GF-D8 (cell line): Measurements from ENCODE around the gene USP37.

Experiments
- DNase-seq: peaks from one replicate; lab custom pipeline; 2025; lab: John Stamatoyannopoulos, UW

The USP37 gene

DNA sequence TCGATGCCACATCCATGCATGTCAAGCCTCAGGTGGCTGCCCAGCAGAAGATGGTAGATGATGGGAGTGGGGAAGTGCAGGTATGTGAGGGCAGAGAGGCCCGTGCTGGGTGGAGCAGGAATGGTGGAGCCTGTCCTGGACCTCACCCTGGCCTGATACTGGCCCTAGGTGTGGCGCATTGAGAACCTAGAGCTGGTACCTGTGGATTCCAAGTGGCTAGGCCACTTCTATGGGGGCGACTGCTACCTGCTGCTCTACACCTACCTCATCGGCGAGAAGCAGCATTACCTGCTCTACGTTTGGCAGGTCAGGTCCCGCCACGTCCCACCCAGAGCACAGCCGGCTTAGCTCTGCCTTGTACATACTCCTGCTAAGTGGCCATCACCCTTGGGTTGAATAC lies 136.3 kb downstream of the USP37 start:
- no peak for DNase-seq

- DNase-seq = no peak
Measured at GRCh38 chr2:218430721-218431120, 137.4 kb downstream of the USP37 start.

DNA sequence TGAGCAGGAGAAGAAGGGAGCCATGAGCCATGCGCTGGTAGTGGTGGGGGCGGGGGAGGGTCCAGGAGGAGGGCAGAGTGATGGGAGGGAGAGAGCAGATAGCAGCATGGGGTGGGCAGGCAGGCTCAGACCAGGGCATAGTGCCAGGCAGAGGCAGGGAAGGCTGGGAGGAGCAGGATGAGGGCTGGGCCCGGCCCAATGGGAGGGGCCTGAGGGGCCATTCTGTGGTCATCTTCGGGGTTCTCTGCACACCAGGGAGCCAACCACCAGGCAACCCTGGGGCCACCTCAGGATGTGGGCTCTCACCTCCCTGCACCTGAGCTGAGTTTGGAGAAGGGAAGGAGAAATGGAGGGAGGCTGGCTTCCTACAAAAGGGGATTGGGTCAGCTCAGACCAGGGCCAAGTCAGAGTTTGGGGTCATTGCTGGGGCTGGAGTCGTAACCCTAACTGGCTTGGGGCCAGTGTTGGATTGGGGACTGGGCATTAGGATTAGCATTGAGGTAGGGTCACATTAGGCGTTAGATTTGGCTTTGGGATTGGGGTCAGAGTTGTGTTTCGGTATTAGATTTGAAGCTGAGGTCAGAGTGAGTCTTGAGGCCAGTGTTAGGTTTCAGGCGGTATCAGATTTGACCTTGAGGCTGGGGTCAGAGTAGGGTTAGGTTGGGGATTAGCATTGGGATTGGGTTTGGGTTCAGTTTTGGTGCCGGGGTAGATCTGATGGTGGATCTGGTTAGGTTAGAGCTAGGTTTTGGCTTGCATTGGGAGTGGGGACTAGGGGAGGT lies 138.0 kb downstream of the USP37 start:
- no peak for DNase-seq

DNA sequence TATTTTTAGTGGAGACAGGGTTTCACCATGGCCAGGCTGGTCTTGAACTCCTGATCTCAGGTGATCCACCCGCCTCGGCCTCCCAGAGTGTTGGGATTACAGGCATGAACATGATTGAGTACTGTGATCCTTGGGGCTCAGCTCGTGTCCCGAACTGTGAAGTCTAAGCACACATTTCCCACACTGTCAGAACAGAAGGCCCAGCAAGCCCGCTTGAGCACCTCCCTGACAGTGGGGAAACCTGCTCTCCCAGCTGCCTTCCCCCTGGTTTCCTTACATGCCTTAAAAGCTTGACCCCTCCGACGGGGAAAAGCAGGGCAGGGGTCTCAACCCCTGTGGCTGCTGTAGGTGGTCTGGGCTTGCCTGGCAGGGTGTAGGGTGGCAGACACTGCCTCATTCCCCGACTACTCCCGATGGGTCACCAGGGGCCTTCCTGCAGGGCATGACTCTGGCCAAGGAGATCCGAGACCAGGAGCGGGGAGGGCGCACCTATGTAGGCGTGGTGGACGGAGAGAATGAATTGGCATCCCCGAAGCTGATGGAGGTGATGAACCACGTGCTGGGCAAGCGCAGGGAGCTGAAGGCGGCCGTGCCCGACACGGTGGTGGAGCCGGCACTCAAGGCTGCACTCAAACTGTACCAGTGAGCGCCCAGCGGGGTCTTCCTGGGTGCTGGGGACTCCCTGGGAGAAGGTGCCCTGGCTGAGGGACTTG lies 139.1 kb downstream of the USP37 start:
- no peak for DNase-seq

- DNase-seq = no peak
Measured at GRCh38 chr2:218427741-218428140, 140.4 kb downstream of the USP37 start.

DNA sequence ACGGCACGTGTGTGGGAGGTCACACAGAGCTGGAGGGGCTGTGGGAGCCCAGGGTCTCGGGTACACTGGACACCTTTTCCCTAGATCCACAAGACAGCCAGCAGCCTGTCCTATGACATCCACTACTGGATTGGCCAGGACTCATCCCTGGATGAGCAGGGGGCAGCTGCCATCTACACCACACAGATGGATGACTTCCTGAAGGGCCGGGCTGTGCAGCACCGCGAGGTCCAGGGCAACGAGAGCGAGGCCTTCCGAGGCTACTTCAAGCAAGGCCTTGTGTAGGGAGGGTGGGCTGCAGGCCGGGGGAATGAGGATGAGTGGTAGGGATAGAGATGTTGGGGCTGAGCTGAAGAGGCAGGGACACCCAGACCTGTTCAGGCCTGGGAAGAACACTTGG lies 142.6 kb downstream of the USP37 start:
- no peak for DNase-seq

GRCh38 chr2:218423584-218423983 lies 144.6 kb downstream of the USP37 start:
- DNase-seq = no peak

GRCh38 chr2:218422403-218423086 lies 145.6 kb downstream of the USP37 start:
- no peak for DNase-seq

DNA sequence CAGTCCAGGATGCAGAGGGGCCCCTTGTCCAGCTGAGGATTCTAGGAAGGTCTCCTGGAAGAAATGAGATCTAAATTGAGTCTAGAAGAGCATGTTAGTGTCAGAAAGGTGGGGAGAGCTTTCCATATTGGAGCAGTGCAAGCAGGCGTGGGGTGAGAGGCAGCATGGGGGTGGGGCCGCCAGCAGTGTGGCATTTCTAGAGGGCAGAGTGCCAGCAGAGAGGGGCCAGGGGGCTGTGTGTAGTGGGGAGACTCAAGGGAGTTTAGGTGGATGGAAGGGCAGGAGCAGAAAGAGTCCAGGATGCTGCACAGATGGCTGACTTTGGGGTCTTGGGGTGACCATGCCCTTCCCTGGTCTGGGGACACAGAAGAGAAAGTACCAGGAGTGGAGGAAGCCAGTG lies 147.1 kb downstream of the USP37 start:
- DNase-seq = no peak

DNA sequence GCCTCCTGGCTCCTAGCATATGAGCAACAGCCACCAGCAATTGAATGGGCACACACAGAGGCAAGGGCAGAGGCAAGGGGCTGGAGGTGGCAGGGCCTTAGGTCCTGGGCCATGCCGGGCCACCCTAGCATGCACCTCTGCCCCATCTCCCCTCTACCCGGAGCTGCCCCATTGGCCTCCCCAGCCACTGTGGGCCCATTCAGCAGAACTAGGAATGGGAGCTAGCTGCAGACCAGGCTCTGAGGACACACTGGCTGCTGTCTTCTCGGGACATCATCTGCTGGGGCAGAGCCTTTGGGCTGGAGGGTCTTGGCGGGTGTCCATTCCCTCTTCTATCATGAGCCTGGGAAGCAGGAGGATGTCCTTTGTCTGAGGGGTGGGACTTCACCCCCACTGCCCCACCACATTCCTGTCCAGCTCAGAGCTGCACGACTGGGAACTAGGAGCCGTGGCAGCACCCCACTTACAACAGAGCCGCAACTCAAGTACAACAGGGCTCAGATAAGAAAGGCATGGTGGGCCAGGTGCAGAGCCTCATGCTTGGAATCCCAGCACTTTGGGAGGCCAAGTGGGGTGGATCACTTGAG lies 148.4 kb downstream of the USP37 start:
- DNase-seq = no peak

DNA sequence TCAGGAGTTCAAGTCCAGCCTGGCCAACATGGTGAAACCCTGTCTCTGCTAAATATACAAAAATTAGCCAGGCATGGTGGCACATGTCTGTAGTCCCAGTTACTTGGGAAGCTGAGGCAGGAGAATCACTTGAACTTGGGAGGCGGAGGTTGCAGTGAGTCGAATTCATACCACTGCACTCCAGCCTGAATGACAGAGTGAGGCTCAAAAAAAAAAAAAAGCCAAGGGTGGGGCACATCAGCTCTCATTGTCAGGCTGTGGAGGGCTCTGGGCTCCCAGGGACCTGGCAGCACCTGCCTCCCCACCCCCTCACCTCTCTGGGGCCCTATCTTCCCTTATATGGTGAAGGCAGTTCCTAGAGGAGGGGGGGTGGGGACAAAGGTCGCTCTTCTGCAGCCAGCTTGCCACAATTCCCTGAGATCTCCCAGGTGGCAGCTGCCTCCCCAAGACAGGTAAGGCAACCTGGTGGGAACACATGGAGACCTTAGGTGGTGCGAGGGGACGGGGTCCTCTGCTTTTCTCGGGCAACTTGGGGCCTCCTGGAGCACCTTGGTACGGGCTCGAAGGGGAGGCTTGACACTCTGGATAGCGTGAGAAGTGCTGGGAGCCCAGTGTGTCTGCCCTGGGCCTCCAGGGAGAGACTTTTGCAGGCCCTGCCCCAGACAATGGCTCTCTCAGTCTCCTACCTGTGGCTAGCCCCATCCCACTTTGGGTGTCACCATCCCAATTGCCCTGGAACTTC lies 149.3 kb downstream of the USP37 start, which contains the start of gene VIL1:
TSS of gene VIL1 (plus strand) at position 407 of the 742 bp plus-strand sequence. CDS start 4,656 bp downstream, outside the sequence.
- no peak for DNase-seq

GRCh38 chr2:218418321-218418716 lies 149.8 kb downstream of the USP37 start:
- no peak for DNase-seq

- DNase-seq = no peak
Measured at GRCh38 chr2:218407717-218408116, 160.4 kb downstream of the USP37 start.

GRCh38 chr2:218406949-218407618 lies 161.1 kb downstream of the USP37 start:
- DNase-seq = peak; percentile 72

GRCh38 chr2:218406209-218406948 lies 161.8 kb downstream of the USP37 start:
- DNase-seq = peak; percentile 90

GRCh38 chr2:218405746-218406208 lies 162.4 kb downstream of the USP37 start:
- DNase-seq = no peak

- no peak for DNase-seq
Measured at GRCh38 chr2:218405086-218405745, 162.9 kb downstream of the USP37 start.

GRCh38 chr2:218404351-218405085 lies 163.6 kb downstream of the USP37 start:
- no peak for DNase-seq

- DNase-seq = no peak
Measured at GRCh38 chr2:218403810-218404209, 164.3 kb downstream of the USP37 start.
